Measurements from ENCODE around the gene THSD4.
"Not testable (repeated sequence)": the region's sequence is repeated elsewhere in the genome, so short reads cannot be mapped to it uniquely, and the experiment has no call there.

DNA sequence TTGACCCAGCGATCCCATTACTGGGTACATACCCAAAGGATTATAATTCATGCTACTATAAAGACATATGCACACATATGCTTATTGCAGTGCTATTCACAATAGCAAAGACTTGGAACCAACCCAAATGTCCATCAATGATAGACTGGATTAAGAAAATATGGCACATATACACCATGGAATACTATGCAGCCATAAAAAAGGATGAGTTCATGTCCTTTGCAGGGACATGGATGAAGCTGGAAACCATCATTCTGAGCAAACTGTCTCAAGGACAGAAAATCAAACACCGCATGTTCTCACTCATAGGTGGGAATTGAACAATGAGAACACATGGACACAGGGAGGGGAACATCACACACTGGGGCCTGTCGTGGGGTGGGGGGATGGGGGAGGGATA is 286.5 kb downstream of the THSD4 start:
- TF ChIP-seq, protein P1, sequence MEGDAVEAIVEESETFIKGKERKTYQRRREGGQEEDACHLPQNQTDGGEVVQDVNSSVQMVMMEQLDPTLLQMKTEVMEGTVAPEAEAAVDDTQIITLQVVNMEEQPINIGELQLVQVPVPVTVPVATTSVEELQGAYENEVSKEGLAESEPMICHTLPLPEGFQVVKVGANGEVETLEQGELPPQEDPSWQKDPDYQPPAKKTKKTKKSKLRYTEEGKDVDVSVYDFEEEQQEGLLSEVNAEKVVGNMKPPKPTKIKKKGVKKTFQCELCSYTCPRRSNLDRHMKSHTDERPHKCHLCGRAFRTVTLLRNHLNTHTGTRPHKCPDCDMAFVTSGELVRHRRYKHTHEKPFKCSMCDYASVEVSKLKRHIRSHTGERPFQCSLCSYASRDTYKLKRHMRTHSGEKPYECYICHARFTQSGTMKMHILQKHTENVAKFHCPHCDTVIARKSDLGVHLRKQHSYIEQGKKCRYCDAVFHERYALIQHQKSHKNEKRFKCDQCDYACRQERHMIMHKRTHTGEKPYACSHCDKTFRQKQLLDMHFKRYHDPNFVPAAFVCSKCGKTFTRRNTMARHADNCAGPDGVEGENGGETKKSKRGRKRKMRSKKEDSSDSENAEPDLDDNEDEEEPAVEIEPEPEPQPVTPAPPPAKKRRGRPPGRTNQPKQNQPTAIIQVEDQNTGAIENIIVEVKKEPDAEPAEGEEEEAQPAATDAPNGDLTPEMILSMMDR (IDR thresholded peaks at IDR 0.05; ENCODE audit: low read depth, low read length, poor library complexity, severe bottlenecking): not testable (repeated sequence)
- not testable (repeated sequence) for TF ChIP-seq EZH2phosphoT487 (IDR thresholded peaks at IDR 0.05; ENCODE audit: borderline replicate concordance, low read length)
